AG08395 (cell line): Measurements from ENCODE around the gene NCEH1.
"Not testable (repeated sequence)": the region's sequence is repeated elsewhere in the genome, so short reads cannot be mapped to it uniquely, and the experiment has no call there.

Experiments used
- DNase-seq: peaks from one replicate; pipeline ENCODE4 v3.0.0; 2012; ENCODE audit warnings: mixed read lengths, low spot score

The NCEH1 gene

GRCh38 chr3:172613845-172614244 is 97.0 kb downstream of the NCEH1 start:
- DNase-seq: no peak

GRCh38 chr3:172612871-172613678 is 97.8 kb downstream of the NCEH1 start:
- DNase-seq: no peak

GRCh38 chr3:172609750-172610149 is 101.1 kb downstream of the NCEH1 start:
- no peak for DNase-seq

- no peak for DNase-seq
Observed at GRCh38 chr3:172608575-172608974, 102.3 kb downstream of the NCEH1 start.

- peak; percentile 45 for DNase-seq
Observed at GRCh38 chr3:172607305-172608121, 103.4 kb downstream of the NCEH1 start.

- DNase-seq: peak; percentile 47
Observed at GRCh38 chr3:172606021-172606420, 104.8 kb downstream of the NCEH1 start.

- DNase-seq: no peak
Observed at GRCh38 chr3:172604895-172605646, 105.8 kb downstream of the NCEH1 start.

GRCh38 chr3:172601066-172601832 is 109.6 kb downstream of the NCEH1 start:
- no peak for DNase-seq

GRCh38 chr3:172600644-172601065 is 110.2 kb downstream of the NCEH1 start:
- no peak for DNase-seq

GRCh38 chr3:172598904-172599303 is 112.0 kb downstream of the NCEH1 start:
- DNase-seq: no peak

GRCh38 chr3:172596394-172596706 is 114.5 kb downstream of the NCEH1 start:
- DNase-seq: no peak

GRCh38 chr3:172595664-172596393 is 115.0 kb downstream of the NCEH1 start:
- peak; percentile 64 for DNase-seq

- not testable (repeated sequence) for DNase-seq
Observed at GRCh38 chr3:172594900-172595663, 115.8 kb downstream of the NCEH1 start.

GRCh38 chr3:172592898-172593669 is 117.8 kb downstream of the NCEH1 start:
- DNase-seq: no peak

GRCh38 chr3:172591876-172592771 is 118.7 kb downstream of the NCEH1 start:
- DNase-seq: no peak

GRCh38 chr3:172591125-172591605 is 119.7 kb downstream of the NCEH1 start:
- no peak for DNase-seq

GRCh38 chr3:172586436-172586835 is 124.4 kb downstream of the NCEH1 start:
- DNase-seq: no peak

- no peak for DNase-seq
Observed at GRCh38 chr3:172585954-172586353, 124.9 kb downstream of the NCEH1 start.
